ENCODE data around the gene EPS15.

Gene EPS15

GRCh38 chr1:51322417-51323101, 196.5 kb downstream of the EPS15 start:
- Histone ChIP-seq H3K4me1 (ENCODE audit: insufficient read depth, low read length) (peaks cover 9% of the 10 kb centered on the region; the same call in 1 of the 2 replicates), H3K9me3 (ENCODE audit: control insufficient read depth, insufficient read depth, low read length) (no peaks in the 10 kb centered on the region), H3K9ac (ENCODE audit: low read depth, low read length) (no peak overlapping the region), H3K36me3 (ENCODE audit: insufficient read depth, low read length) (no peaks in the 10 kb centered on the region)

- Histone ChIP-seq H3K9ac (ENCODE audit: low read depth, low read length) (no peak overlapping the region), H3K36me3 (ENCODE audit: insufficient read depth, low read length) (no peaks in the 10 kb centered on the region), H3K9me3 (ENCODE audit: control insufficient read depth, insufficient read depth, low read length) (no peaks in the 10 kb centered on the region), H3K4me1 (ENCODE audit: insufficient read depth, low read length) (peaks cover 9% of the 10 kb centered on the region; the same call in 1 of the 2 replicates)
Measured at GRCh38 chr1:51321924-51322280, 197.2 kb downstream of the EPS15 start.

- Histone ChIP-seq H3K9ac (ENCODE audit: low read depth, low read length) (no peak overlapping the region), H3K4me1 (ENCODE audit: insufficient read depth, low read length) (peaks cover 9% of the 10 kb centered on the region; the same call in 1 of the 2 replicates), H3K36me3 (ENCODE audit: insufficient read depth, low read length) (no peaks in the 10 kb centered on the region), H3K9me3 (ENCODE audit: control insufficient read depth, insufficient read depth, low read length) (no peaks in the 10 kb centered on the region)
Measured at GRCh38 chr1:51320967-51321923, 197.8 kb downstream of the EPS15 start.

GRCh38 chr1:51317798-51318197, 201.3 kb downstream of the EPS15 start:
- Histone ChIP-seq H3K36me3 (ENCODE audit: insufficient read depth, low read length) (no peaks in the 10 kb centered on the region), H3K9me3 (ENCODE audit: control insufficient read depth, insufficient read depth, low read length) (no peaks in the 10 kb centered on the region), H3K9ac (ENCODE audit: low read depth, low read length) (no peak overlapping the region), H3K4me1 (ENCODE audit: insufficient read depth, low read length) (peaks cover 10% of the 10 kb centered on the region; the same call in 1 of the 2 replicates)

DNA sequence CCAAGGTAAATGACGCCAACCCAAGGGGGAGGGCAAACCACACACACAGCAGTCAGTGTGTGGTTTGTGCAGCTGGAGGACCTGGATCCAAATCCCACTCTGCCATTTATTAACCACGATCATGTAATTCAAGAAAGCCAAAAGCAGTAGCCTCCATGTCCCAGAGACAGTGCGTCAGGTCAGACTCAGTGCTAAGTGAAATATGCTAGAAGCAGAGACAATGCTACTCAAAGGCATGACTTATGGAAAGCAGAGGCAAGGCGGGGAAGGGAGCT, 202.3 kb downstream of the EPS15 start:
- Histone ChIP-seq H3K9ac (ENCODE audit: low read depth, low read length) (no peak overlapping the region), H3K9me3 (ENCODE audit: control insufficient read depth, insufficient read depth, low read length) (no peaks in the 10 kb centered on the region), H3K4me1 (ENCODE audit: insufficient read depth, low read length) (peaks cover 10% of the 10 kb centered on the region; the same call in 1 of the 2 replicates), H3K36me3 (ENCODE audit: insufficient read depth, low read length) (no peaks in the 10 kb centered on the region)

DNA sequence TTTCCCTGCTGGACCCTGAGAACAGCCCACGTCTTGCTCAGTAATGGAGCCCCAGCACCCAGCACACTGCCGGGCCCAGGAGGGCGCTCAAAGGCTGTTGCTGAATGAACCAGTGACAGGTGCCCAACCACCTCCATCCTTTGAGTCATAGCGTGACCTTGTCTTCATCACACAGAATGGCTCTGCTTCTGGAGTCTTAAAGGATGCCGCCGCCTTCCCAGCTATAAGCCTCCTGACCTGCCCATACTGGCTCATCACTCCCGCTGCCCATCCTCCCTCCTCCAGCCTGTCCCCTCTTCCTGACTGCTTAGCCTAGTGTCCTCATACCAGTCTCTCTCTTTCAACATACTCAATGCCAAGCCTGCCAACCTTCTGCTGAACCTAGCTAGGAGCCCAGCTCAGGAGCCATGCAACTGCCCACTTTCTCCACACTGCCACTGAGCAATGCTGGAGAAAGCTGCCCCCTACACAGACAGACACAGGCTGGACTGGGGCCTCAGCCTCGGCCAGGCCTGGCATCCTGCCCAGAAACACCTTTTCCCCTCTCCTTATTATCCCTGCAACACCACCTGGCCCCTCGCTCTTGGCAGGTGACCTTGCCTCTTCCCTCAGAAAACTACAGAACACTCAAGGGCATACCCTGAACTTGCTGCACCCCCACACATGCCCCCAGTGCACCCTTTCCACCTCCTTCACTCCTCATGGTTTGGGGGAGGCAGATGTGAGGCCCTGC, 202.8 kb downstream of the EPS15 start:
- Histone ChIP-seq H3K9me3 (ENCODE audit: control insufficient read depth, insufficient read depth, low read length) (no peaks in the 10 kb centered on the region), H3K36me3 (ENCODE audit: insufficient read depth, low read length) (no peaks in the 10 kb centered on the region), H3K4me1 (ENCODE audit: insufficient read depth, low read length) (peaks cover 10% of the 10 kb centered on the region; the same call in 1 of the 2 replicates), H3K9ac (ENCODE audit: low read depth, low read length) (no peak overlapping the region)

DNA sequence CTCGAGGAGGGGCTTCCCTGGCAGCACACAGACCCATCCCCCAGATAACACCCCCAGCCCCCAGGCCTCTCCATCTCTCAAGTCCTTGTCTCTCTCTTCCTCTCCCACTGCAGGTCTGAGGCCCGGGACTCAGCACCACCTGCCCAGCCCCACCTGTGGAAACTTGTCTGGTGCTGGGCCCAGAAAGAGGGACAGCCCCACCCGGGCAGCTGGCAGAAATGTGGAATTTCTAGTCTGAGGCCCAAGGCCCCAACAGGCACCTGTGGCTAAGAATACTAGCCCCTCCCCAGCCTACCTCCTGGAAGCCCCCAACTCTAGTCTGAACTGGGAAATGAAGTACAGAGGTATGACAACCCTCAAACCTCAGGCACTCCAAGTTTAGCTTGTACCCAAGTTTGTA, 204.1 kb downstream of the EPS15 start:
- H3K9ac ChIP-seq (ENCODE audit: low read depth, low read length): no peak overlapping the region
- no peaks in the 10 kb centered on the region for H3K9me3 ChIP-seq (ENCODE audit: control insufficient read depth, insufficient read depth, low read length)
- peaks cover 10% of the 10 kb centered on the region; the same call in 1 of the 2 replicates for H3K4me1 ChIP-seq (ENCODE audit: insufficient read depth, low read length)
- no peaks in the 10 kb centered on the region for H3K36me3 ChIP-seq (ENCODE audit: insufficient read depth, low read length)

GRCh38 chr1:51313961-51314777, 204.9 kb downstream of the EPS15 start:
- Histone ChIP-seq H3K9me3 (ENCODE audit: control insufficient read depth, insufficient read depth, low read length) (no peaks in the 10 kb centered on the region), H3K9ac (ENCODE audit: low read depth, low read length) (no peak overlapping the region), H3K4me1 (ENCODE audit: insufficient read depth, low read length) (peaks cover 10% of the 10 kb centered on the region; the same call in 1 of the 2 replicates), H3K36me3 (ENCODE audit: insufficient read depth, low read length) (no peaks in the 10 kb centered on the region)

GRCh38 chr1:51313268-51313852, 205.7 kb downstream of the EPS15 start:
- Histone ChIP-seq H3K36me3 (ENCODE audit: insufficient read depth, low read length) (no peaks in the 10 kb centered on the region), H3K4me1 (ENCODE audit: insufficient read depth, low read length) (peaks cover 10% of the 10 kb centered on the region; the same call in 1 of the 2 replicates), H3K9me3 (ENCODE audit: control insufficient read depth, insufficient read depth, low read length) (no peaks in the 10 kb centered on the region), H3K9ac (ENCODE audit: low read depth, low read length) (no peak overlapping the region)

DNA sequence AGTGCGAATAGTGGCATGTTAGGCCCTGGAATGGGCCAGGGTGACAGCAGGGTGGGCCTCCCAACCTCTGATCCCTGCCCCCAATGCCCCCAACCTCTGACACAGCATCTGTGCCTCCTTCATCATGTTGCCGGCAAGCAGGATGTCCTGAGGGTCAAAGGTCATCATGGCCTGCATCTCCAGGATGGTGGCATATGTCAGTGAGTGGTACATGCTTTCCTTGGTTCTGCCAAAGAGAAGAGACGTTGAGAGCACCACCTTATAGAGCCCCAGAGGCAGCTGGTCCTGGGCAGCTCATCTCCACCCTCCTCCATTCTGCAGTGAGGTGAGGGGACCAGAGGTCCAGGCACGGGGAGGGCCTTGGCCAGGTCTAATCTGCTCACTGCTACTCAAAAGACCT, 206.3 kb downstream of the EPS15 start:
- Histone ChIP-seq H3K9me3 (ENCODE audit: control insufficient read depth, insufficient read depth, low read length) (no peaks in the 10 kb centered on the region), H3K36me3 (ENCODE audit: insufficient read depth, low read length) (no peaks in the 10 kb centered on the region), H3K4me1 (ENCODE audit: insufficient read depth, low read length) (peaks cover 10% of the 10 kb centered on the region; the same call in 1 of the 2 replicates), H3K9ac (ENCODE audit: low read depth, low read length) (no peak overlapping the region)

DNA sequence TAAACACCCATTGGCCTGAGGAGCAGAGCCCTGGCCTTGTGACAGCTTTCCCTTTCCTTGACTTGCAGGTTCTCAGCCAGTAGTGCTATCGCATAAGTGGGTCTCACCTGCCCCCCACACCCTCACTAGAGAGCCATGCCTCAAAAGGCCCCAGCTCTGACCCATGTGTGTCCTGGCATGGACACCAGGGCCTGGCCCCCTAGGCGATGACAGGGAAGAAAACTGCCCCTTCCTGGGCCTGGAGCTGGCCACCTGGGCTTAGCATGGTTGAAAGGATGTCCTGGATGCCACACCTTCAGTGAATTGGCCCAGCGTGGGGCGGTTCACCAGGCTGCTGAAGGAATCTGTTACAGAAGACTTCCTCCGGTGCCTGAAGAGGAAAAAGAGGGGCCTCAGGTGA, 207.2 kb downstream of the EPS15 start:
- no peaks in the 10 kb centered on the region for H3K36me3 ChIP-seq (ENCODE audit: insufficient read depth, low read length)
- H3K4me1 ChIP-seq (ENCODE audit: insufficient read depth, low read length): peaks cover 10% of the 10 kb centered on the region; the same call in 1 of the 2 replicates
- no peak overlapping the region for H3K9ac ChIP-seq (ENCODE audit: low read depth, low read length)
- H3K9me3 ChIP-seq (ENCODE audit: control insufficient read depth, insufficient read depth, low read length): no peaks in the 10 kb centered on the region

DNA sequence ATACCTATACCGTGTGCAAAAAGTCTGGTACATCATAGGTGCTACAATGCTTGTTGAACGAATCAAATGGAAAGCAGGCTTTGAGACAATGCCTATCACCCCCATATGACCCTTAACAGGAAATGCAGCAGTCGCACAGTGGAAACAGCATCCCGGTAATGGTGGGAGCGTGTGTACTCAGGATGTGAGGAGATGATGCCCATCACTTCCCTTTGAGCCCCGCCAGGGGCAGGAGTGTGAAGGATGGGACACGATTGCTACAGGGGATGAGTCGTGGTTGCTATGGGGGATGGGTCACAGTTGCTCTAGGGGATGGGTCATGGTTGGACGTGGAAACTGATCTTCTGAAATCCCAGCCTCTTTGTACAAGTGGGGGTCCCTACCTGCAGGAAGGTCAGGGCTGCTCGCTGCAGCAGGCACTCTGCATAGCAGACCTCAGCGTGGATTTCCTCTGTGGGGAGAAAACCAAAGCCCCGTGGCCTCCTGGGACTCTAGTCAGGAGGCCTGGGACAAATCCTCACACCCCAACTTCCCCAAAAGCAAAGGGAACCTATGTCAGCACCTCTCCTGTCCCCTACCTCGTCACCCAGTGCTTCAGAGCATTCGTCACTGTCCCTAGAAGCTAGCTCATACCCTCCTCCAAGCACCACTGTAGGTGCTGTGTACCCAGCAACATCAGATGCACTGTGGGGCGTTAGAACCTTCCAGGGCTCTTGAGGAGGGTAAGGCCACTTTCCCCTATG, 208.0 kb downstream of the EPS15 start:
- H3K4me1 ChIP-seq (ENCODE audit: insufficient read depth, low read length): peaks cover 10% of the 10 kb centered on the region; the same call in 1 of the 2 replicates

GRCh38 chr1:51309291-51309690, 209.8 kb downstream of the EPS15 start:
- Histone ChIP-seq H3K9ac (ENCODE audit: low read depth, low read length) (no peak overlapping the region), H3K36me3 (ENCODE audit: insufficient read depth, low read length) (no peaks in the 10 kb centered on the region), H3K9me3 (ENCODE audit: control insufficient read depth, insufficient read depth, low read length) (no peaks in the 10 kb centered on the region), H3K4me1 (ENCODE audit: insufficient read depth, low read length) (peaks cover 5% of the 10 kb centered on the region; the same call in 1 of the 2 replicates)

More for the DNA sequence above, 208.0 kb downstream of the EPS15 start:
- H3K36me3 ChIP-seq (ENCODE audit: insufficient read depth, low read length): no peaks in the 10 kb centered on the region
- no peaks in the 10 kb centered on the region for H3K9me3 ChIP-seq (ENCODE audit: control insufficient read depth, insufficient read depth, low read length)
- H3K9ac ChIP-seq (ENCODE audit: low read depth, low read length): no peak overlapping the region
